ENCODE results near the gene SLC35A3.
"Not testable (repeated sequence)": the region's sequence is repeated elsewhere in the genome, so short reads cannot be mapped to it uniquely, and the experiment has no call there.

DNA sequence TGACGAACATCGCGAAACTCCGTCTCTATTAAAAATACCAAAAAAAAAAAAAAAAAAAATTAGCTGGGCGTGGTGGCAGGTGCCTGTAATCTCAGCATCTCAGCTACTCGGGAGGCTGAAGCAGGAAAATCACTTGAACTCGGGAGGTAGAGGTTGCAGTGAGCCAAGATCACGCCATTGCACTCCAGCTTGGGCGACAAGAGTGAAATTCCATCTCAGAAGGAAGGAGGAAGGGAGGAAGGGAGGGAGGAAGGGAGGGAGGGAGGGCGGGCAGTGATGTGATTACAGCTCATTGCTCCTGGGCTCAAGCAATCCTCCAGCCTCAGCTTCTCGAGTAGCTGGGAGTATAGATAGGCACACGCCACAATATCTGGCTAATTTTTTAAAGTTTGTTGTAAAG is 7.5 kb downstream of the SLC35A3 start:
- TF ChIP-seq, protein P1, sequence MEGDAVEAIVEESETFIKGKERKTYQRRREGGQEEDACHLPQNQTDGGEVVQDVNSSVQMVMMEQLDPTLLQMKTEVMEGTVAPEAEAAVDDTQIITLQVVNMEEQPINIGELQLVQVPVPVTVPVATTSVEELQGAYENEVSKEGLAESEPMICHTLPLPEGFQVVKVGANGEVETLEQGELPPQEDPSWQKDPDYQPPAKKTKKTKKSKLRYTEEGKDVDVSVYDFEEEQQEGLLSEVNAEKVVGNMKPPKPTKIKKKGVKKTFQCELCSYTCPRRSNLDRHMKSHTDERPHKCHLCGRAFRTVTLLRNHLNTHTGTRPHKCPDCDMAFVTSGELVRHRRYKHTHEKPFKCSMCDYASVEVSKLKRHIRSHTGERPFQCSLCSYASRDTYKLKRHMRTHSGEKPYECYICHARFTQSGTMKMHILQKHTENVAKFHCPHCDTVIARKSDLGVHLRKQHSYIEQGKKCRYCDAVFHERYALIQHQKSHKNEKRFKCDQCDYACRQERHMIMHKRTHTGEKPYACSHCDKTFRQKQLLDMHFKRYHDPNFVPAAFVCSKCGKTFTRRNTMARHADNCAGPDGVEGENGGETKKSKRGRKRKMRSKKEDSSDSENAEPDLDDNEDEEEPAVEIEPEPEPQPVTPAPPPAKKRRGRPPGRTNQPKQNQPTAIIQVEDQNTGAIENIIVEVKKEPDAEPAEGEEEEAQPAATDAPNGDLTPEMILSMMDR (IDR thresholded peaks at IDR 0.05): not testable (repeated sequence)
- TF ChIP-seq POLR2A (IDR thresholded peaks at IDR 0.05): not testable (repeated sequence)

Data from adrenal gland (tissue), 5 donors.